Cardiac muscle cell (in vitro differentiated cells and primary cell): ENCODE results near the gene FDX1. TPM values are rescaled to one million over a fixed set of nuclear protein-coding genes. Genes with fewer than 3 reads are reported as not detected.

ENCODE experiments used
- DNase-seq, 2 donors: peaks; one replicate each; pipeline versions ENCODE4 v3.0.0 to v3.0.0-alpha.2; 2010 to 2017; ENCODE audit warnings: low read depth in 1 of 2, low spot score in 1 of 2
- H3K27ac ChIP-seq: fragments of 200-600 bp; sonication (generic); 2 replicates; pipeline ENCODE4 v1.5.1; 2016
- H3K27me3 ChIP-seq: fragments of 200-600 bp; sonication (generic); 2 replicates; pipeline ENCODE4 v1.6.0; 2016; ENCODE audit warnings: control low read depth
- H3K36me3 ChIP-seq: fragments of 200-600 bp; sonication (generic); 2 replicates; pipeline ENCODE4 v1.5.1; 2016; ENCODE audit warnings: control low read depth
- H3K4me1 ChIP-seq: fragments of 200-600 bp; sonication (generic); 2 replicates; pipeline ENCODE4 v1.8.1; 2017; ENCODE audit warnings: low read depth, mild to moderate bottlenecking, mixed run types
- H3K4me3 ChIP-seq: fragments of 200-600 bp; sonication (generic); 2 replicates; pipeline ENCODE4 v1.5.1; 2016; ENCODE audit warnings: mild to moderate bottlenecking
- H3K9me3 ChIP-seq: fragments of 200-600 bp; sonication (generic); 2 replicates; pipeline ENCODE4 v1.5.1; 2017; ENCODE audit warnings: low read depth, mild to moderate bottlenecking, control low read depth
- CTCF ChIP-seq: IDR thresholded peaks from 2 replicates; pipeline ENCODE4 v1.5.1; 2012; ENCODE audit warnings: low read depth, mild to moderate bottlenecking, low read length
- polyA plus RNA-seq: library from polyadenylated mRNA; unstranded; fragments of >200 nt; fragmentation: Nextera tagmentation; extraction: Ambion mirVana; gene quantifications from 2 replicates; pipeline ENCODE4 v1.2.1, GENCODE V29; 2016
- total RNA-seq: library from RNA; depleted of rRNA; stranded (reverse); fragments of >200 nt; gene quantifications from 2 replicates; pipeline ENCODE4 v1.2.3, GENCODE V29; 2016

Gene FDX1
- total and polyA plus RNA-seq, 2 experiments from 2014 or later = 20.0 to 30.0 TPM

- no peak overlapping the region for H3K27ac ChIP-seq
- no peak overlapping the region for H3K4me3 ChIP-seq
- TF ChIP-seq CTCF = no peak
- H3K4me1 ChIP-seq = no peaks in the 10 kb centered on the region
- no peaks in the 10 kb centered on the region for H3K36me3 ChIP-seq
- H3K27me3 ChIP-seq = no peaks in the 10 kb centered on the region
- no peak for DNase-seq
- no peaks in the 10 kb centered on the region for H3K9me3 ChIP-seq
Measured at GRCh38 chr11:110513259-110513801, 83.6 kb downstream of the FDX1 start.

- no peak overlapping the region for H3K4me3 ChIP-seq
- peak in 1 of 2 donors; percentile 69 for DNase-seq
- TF ChIP-seq CTCF = no peak
- H3K9me3 ChIP-seq = no peaks in the 10 kb centered on the region
- no peaks in the 10 kb centered on the region for H3K27me3 ChIP-seq
- no peaks in the 10 kb centered on the region for H3K4me1 ChIP-seq
- H3K36me3 ChIP-seq = no peaks in the 10 kb centered on the region
- H3K27ac ChIP-seq = no peak overlapping the region
Measured at GRCh38 chr11:110513846-110514437, 84.2 kb downstream of the FDX1 start.

Other genes with a start within 250 kb of the FDX1 start
- 96.3 and 153 TPM in 2 replicates for gene RDX, start 133.3 kb upstream of the FDX1 start, total RNA-seq
- gene RDX, start 133.3 kb upstream of the FDX1 start, polyA plus RNA-seq = 180 and 204 TPM in 2 replicates